Fibroblast of pulmonary artery (primary cell): ENCODE results near the gene HOXB4.

Experiments used
- DNase-seq: peaks from one replicate; pipeline ENCODE4 v3.0.0-alpha.2; 2010; ENCODE audit warnings: low read depth
- H3K4me3 ChIP-seq: replicated peaks from 2 replicates; pipeline ENCODE4 v1.5.1; 2011; ENCODE audit warnings: low read depth, mild to moderate bottlenecking, control low read depth, low read length, moderate library complexity
- TF ChIP-seq, protein P1 (sequence below): IDR thresholded peaks from 2 replicates; pipeline ENCODE4 v1.5.1; 2011; ENCODE audit warnings: mild to moderate bottlenecking, control low read depth, low read length, inconsistent platforms; ENCODE audit errors: missing control alignments

HOXB4 gene

DNA sequence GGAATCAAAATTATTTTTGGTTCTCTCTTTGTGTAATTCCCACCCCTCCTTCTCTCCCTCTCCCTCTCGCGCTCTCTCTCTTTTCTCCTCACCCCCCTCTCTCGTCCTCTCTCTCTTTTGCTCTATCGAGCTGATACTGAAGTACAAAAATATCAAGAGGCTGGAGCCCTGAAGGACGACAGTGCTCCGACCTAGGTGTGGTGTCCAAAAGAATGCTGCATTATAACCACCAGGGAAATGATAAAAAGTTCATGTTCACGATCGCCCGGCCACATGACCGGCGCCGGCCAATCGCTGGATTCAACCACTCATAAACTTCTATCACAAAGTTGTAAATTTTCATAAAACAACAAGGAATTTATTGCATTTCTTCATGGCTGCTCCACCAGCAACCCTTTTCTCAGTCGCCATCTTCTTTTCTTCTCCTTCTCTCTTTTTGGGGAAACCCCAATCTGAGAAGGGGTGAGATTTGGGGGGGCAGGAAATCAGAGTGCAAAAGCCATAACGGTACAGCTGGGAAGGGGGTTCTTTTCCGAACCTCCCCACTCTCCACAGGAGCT, 26.7 kb upstream of the HOXB4 start, which contains the start of gene HOXB6:
Gene HOXB6 (minus strand): TSS at position 217 of the 560 bp plus-strand sequence. CDS start 6,836 bp downstream, outside the sequence.
- TF ChIP-seq, protein P1, sequence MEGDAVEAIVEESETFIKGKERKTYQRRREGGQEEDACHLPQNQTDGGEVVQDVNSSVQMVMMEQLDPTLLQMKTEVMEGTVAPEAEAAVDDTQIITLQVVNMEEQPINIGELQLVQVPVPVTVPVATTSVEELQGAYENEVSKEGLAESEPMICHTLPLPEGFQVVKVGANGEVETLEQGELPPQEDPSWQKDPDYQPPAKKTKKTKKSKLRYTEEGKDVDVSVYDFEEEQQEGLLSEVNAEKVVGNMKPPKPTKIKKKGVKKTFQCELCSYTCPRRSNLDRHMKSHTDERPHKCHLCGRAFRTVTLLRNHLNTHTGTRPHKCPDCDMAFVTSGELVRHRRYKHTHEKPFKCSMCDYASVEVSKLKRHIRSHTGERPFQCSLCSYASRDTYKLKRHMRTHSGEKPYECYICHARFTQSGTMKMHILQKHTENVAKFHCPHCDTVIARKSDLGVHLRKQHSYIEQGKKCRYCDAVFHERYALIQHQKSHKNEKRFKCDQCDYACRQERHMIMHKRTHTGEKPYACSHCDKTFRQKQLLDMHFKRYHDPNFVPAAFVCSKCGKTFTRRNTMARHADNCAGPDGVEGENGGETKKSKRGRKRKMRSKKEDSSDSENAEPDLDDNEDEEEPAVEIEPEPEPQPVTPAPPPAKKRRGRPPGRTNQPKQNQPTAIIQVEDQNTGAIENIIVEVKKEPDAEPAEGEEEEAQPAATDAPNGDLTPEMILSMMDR = no peak
- DNase-seq = no peak
- H3K4me3 ChIP-seq = peak within 1 kb of the TSS; percentile 22

- H3K4me3 ChIP-seq = peak overlapping the region; percentile 22
- TF ChIP-seq, protein P1 = no peak
- no peak for DNase-seq
Measured at GRCh38 chr17:48603959-48604769, 26.0 kb upstream of the HOXB4 start.

- TF ChIP-seq, protein P1 = no peak
- no peak overlapping the region for H3K4me3 ChIP-seq
- DNase-seq = no peak
Measured at GRCh38 chr17:48601539-48602425, 23.6 kb upstream of the HOXB4 start.

DNA sequence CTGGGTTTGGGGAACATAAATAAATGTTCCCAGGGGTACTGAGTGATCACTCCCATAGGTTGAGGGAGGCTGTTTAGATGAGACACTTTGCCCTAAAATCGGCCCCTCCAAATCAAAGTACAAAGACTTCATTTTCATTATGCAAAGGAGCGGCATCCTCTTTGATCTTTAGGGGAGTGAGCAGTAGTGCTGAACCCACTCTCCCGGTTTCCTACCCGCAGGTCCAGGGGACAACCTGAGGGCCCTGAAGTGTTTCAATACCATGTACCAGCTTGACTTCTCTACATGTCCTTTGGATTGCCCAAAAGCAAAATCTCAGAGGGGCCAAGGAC, 23.0 kb upstream of the HOXB4 start:
- no peak for DNase-seq
- H3K4me3 ChIP-seq = no peak overlapping the region
- TF ChIP-seq, protein P1 = no peak

- H3K4me3 ChIP-seq = no peak overlapping the region
- DNase-seq = no peak
- TF ChIP-seq, protein P1 = no peak
Measured at GRCh38 chr17:48600244-48601098, 22.3 kb upstream of the HOXB4 start.

DNA sequence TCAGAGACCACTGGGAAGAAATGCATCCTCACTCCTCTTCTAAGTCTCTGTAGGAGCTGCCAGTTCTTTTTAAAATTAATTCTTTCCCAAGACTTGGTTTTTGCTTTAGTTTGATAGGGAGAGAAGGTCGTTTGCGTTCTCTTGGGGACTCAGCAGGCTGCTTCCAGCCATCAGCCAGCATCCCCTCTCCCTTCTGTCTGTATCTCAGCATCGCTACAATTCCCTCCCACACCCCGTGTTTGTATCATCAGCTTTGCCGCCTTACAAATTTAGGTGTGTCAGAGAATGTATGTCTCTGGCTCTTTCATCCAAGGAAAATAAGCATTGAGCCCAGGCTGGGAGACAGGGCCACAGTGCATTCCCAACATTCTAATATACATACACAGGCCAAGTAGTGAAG, 21.2 kb upstream of the HOXB4 start:
- DNase-seq = no peak
- H3K4me3 ChIP-seq = no peak overlapping the region
- TF ChIP-seq, protein P1 = no peak
